Mucosa of gallbladder (tissue), 1 donor: Measurements from ENCODE around the gene CNTFR. TPM values are rescaled to one million over a fixed set of nuclear protein-coding genes. Genes with fewer than 3 reads are reported as not detected.
A peak's percentile ranks its signal among the peaks of the same experiment; 100 is the strongest.

Experiments
- DNase-seq: peaks from one replicate; pipeline ENCODE4 v3.0.0-alpha.2; 2020; ENCODE audit warnings: low spot score
- total RNA-seq: library from RNA; stranded (reverse); gene quantifications from one replicate; pipeline ENCODE4 v1.2.1, GENCODE V29; 2021
- donor health status: DM: no; HTN: no; CAD: no.

CNTFR gene
- total RNA-seq, 1 donor from 2014 or later, result 23.0 TPM

GRCh38 chr9:34590381-34591247 is 1.1 kb upstream of the CNTFR start:
- DNase-seq, result no peak

GRCh38 chr9:34588671-34589635 is 571 bp downstream of the CNTFR start:
- no peak for DNase-seq

DNA sequence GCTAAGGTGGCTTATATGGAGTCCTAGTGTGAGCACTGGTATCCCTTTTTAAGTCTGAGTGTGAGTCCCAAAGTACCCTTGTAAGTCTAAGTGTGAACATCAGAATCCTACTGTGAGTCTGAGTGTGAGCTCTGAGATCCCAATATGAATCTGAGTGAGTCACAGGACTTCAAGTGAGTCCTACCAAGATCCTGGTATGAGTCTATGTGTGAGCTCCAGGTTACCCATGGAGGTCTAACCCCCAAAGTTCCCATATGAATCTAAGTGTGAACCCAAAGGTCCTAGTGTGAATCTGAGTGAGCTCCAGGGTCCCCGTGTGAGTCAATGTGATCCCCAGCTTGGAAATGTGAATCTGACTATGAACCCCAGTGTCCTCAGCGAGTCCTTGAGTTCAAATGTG is 2.3 kb downstream of the CNTFR start:
- no peak for DNase-seq

DNA sequence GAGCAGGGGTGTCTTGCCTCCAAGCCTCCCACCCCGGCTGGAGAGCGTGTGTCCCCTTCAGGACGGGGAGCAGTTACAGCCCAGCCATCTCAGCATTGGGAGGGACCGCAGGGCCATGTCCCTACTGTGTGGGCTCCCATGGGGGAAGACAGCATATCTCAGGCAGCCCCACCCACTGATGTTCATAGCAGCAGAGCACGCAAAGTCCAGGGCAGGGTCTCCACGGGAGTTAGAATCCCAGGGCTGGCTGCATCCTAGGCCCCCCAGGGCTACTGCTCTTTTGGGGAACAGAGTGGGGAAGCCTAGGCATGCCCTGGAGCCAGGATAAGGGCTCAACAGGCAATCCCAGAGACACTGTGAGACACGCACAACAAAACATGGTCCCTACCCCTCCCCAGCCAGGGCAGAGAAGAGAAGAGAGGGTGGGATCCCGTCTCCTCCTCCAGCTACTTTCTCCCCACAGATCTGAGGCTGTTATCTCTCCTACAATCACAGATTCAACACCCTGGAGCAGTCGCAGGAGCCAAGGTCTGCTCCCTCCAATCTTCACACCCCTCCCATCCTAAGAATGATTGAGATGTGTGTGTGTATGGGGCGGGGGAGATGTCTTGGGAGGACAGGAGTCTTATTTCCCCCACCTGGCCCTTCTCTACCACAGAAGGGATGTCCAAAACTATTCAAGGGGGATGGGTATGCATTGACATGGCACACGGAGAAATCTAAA is 3.4 kb downstream of the CNTFR start:
- DNase-seq, result no peak

DNA sequence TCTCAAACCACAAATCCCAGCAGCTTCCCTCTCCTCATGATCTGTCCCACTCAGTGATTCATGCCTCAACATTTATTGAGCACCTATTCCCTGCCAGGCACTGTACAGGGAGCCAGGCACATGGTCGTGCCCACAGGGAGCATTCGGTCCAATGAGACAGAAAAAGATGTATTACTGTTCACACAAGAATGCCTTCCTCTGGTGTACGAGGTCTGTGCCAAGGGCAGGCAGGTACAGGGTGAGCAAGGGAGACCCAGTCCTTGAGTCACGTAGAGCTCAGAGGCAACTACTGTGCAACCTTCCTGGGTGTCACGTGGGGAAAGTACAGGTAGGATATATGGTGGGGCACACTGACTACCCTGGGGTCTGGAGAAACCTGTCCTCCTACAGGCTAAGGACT is 4.6 kb downstream of the CNTFR start:
- no peak for DNase-seq

GRCh38 chr9:34582787-34583186 is 6.7 kb downstream of the CNTFR start:
- no peak for DNase-seq

- no peak for DNase-seq
These were observed 8.2 kb downstream of the CNTFR start for GRCh38 chr9:34581318-34581717.

DNA sequence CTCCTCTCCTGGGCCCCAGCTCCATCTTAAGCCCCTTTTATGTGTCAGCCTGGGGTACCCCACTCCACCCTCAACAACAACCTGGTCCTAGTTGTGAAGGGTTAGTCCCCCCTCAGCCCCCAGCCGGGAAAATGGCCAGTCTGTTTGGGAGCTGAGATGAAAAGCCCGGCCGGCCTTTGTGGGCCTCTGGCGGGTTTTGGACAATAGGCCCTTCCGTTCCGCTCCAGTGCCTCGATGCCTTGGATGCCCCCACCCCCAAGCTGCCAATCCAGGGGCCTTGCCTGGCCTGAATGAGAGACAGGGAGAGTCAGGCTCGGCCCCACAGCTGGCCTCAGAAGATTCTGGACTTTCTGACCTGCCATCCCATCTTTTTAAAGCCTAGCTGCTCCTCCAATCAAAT is 9.2 kb downstream of the CNTFR start:
- no peak for DNase-seq

GRCh38 chr9:34579808-34580163 is 9.7 kb downstream of the CNTFR start:
- no peak for DNase-seq

- no peak for DNase-seq
These were observed 10.3 kb downstream of the CNTFR start for GRCh38 chr9:34579104-34579807.

DNA sequence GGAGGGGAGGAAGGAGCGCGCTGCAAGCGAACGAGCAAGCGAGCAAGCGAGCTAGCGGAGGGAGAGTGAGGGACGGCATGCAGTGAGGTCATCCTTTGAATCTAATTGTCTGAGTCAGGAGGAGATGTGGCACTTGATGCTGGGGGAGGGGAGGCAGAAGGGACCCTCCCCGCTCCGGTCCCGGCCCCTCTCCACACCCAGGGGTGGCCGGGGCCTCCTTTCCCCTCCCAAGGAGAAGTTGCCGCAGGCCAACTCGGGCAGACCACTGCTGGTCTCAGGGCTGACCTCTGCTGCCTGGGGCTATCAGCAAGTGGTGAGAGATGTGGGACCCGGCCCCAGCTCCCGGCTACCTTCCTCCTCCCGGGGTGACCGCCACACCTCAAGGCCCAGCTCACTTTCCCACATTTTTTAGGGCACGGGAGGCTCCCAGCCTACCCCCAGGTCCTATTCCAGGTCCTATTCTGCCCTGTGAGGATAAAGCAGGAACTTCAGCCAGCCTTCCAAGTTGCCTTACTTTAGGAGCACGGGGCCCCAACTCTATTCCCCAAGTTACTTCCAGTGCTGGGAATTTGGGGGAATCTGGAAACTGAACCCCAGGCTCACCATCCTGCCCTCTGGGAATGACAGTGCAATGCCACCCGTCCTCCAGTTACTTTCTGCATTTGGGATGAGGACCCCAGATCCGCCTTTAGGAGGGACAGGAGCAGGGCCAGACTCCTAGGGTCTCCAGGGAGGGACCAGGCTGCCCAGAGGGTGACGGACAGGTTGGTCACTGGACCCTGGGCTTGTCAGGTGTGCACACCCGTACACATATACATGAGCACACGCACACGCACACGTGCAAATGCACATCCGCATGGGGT is 11.1 kb downstream of the CNTFR start:
- DNase-seq, result no peak

- no peak for DNase-seq
These were observed 11.9 kb downstream of the CNTFR start for GRCh38 chr9:34577400-34578240.

- peak; percentile 27 for DNase-seq
These were observed 12.7 kb downstream of the CNTFR start for GRCh38 chr9:34576597-34577399.

- no peak for DNase-seq
These were observed 13.5 kb downstream of the CNTFR start for GRCh38 chr9:34575862-34576596.

- DNase-seq, result no peak
These were observed 14.3 kb downstream of the CNTFR start for GRCh38 chr9:34575241-34575640.

DNA sequence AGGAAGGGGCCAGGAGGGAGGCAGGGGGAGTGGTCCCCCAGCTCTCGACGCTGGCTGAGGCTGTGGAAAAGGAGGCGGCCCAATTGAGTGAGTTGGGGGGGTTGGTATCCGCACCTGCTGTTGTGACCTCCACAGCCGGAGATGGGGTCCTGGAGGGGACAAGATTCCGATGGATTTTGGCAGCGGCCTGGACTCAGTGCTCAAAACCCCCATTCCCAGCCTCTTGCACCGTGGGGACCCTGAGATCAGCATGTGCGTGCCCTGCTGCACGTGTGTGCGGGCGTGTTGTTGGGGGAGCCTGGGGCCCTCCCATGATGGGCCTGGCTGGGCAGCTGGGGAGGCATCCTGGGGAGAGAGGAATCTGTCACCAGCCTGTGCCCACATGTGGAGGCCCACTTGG is 15.0 kb downstream of the CNTFR start:
- no peak for DNase-seq

DNA sequence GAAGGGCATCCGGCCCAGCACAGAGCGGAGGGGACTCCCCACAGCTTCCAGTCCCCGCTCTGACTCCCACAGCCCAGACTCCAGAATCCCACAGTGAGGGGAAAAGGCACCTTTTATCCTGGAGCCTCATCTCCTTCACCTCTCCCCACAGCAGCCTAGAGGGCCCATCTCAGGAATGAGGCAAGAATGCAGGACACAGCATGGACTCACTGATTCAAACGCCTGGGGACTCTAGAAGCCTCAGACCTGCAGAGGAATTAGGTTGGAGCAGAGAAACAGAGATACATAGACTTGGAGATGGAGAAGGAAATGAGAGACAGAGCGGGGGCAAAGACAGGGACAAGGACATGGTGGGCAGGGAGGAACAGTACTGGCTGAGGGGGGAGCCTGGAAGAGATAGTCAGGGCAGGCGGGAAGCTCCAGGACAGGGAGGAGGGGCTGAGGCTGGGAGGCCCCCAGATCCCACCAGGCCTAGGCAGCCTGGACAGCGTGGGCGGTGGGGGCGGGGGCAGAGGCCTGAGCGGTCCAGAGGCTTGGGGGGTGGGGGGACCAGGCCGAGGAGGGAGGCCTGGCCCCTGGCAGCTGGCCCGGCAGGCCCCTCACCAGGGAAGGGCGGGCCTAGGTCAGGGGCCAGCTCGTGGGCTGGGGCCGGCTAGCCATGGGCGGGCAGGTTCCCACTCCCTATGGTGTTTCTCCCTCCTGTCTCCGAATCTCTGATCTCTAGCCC is 15.8 kb downstream of the CNTFR start:
- DNase-seq, result no peak
